ENCODE results near the gene FFAR3. TPM values are rescaled to one million over a fixed set of nuclear protein-coding genes. Genes with fewer than 3 reads are reported as not detected.

FFAR3 gene
- total and polyA plus RNA-seq, 2 of the 8 experiments (the other 6 are each of a cell fraction or from before 2014, with no cell fraction given) = not detected

GRCh38 chr19:35330475-35330874 is 27.8 kb upstream of the FFAR3 start:
- Histone ChIP-seq H3K4ac (replicated peaks; ENCODE audit: insufficient read length, low read depth, low read length) (no peak overlapping the region), H2BK20ac (ENCODE audit: low read length) (no peak overlapping the region), H3K79me1 (ENCODE audit: low read depth, low read length) (no peaks in the 10 kb centered on the region), H2AFZ (ENCODE audit: low read length) (no peak overlapping the region), H3K18ac (ENCODE audit: extremely low read depth, low read length) (no peak overlapping the region), H4K8ac (ENCODE audit: extremely low read depth, insufficient read depth, low read length) (no peak overlapping the region), H4K91ac (replicated peaks; ENCODE audit: insufficient read length, low read length) (no peak overlapping the region), H3K56ac (replicated peaks; ENCODE audit: insufficient read length, low read depth, low read length) (no peak overlapping the region), H3K23me2 (ENCODE audit: low read depth, low read length) (no peaks in the 10 kb centered on the region), H3K4me1 (replicated peaks in 1 of 4; ENCODE audit: control insufficient read depth in 3 of 4, insufficient read depth in 4 of 4, low read length in 3 of 4) (no peaks in the 10 kb centered on the region; a peak in 1 of 7 replicates), H3K27ac (ENCODE audit: low read depth, low read length) (no peak overlapping the region), H3K9ac (replicated peaks in 1 of 4; ENCODE audit: extremely low read depth in 1 of 4, low read depth in 3 of 4, low read length in 3 of 4) (no peak overlapping the region), H2BK120ac (replicated peaks; ENCODE audit: low read depth, low read length) (no peak overlapping the region), H4K5ac (ENCODE audit: insufficient read length, low read depth, low read length) (no peak overlapping the region), H3K4me2 (ENCODE audit: insufficient read depth in 1 of 2, low read depth in 2 of 2, low read length in 2 of 2) (no peak overlapping the region), H2BK12ac (ENCODE audit: low read depth, low read length) (no peak overlapping the region), H3K79me2 (ENCODE audit: control insufficient read depth in 1 of 2, insufficient read depth in 2 of 2, low read length in 2 of 2) (no peaks in the 10 kb centered on the region), H3K14ac (ENCODE audit: insufficient read length) (no peak overlapping the region), H3K9me3 (ENCODE audit: insufficient read depth in 2 of 2, low read depth in 1 of 2, low read length in 1 of 2) (no peaks in the 10 kb centered on the region), H2BK15ac (ENCODE audit: low read length) (no peak overlapping the region), H2BK5ac (ENCODE audit: low read depth, low read length) (no peak overlapping the region), H3K4me3 (ENCODE audit: extremely low read depth in 1 of 4, insufficient read depth in 2 of 4, low read depth in 3 of 4, low read length in 4 of 4) (no peak overlapping the region), H3K27me3 (replicated peaks in 1 of 4; ENCODE audit: control insufficient read depth in 3 of 4, extremely low read depth in 1 of 4, insufficient read depth in 3 of 4, low read length in 3 of 4) (no peaks in the 10 kb centered on the region), H3K36me3 (ENCODE audit: control insufficient read depth in 2 of 4, insufficient read depth in 4 of 4, low read length in 3 of 4) (no peaks in the 10 kb centered on the region), H4K20me1 (replicated peaks in 1 of 2; ENCODE audit: control insufficient read depth in 1 of 2, insufficient read depth in 2 of 2, low read length in 2 of 2) (no peaks in the 10 kb centered on the region), H3K23ac (ENCODE audit: insufficient read length) (no peak overlapping the region), H2AK5ac (ENCODE audit: low read depth, low read length) (no peak overlapping the region)
- CTCF ChIA-PET (ENCODE audit: partially characterized antibody) = interaction anchor here (0.7 to 1.0 kb wide), 3 partner anchors 9 to 194 kb away, joined by 3 to 5 read pairs (median 5); no protein-coding TSS in a partner anchor
- POLR2A ChIA-PET (ENCODE audit: partially characterized antibody) = interaction anchor here (0.6 kb wide), 2 partner anchors 10 to 1334 kb away, joined by 3 to 5 read pairs; no protein-coding TSS in a partner anchor
- DNase-seq (ENCODE audit: low read depth in 1 of 2, low spot score in 2 of 2) (no peak), FAIRE-seq (no peak)
- 80% methylated on average over 7 of the region's 7 CpGs; no CpG with 5 or more reads in 1 of the 2 experiments for WGBS, 2 experiments (ENCODE audit: extremely low coverage in 1 of 2, insufficient coverage in 1 of 2, insufficient read length in 1 of 2, insufficient replicate concordance in 2 of 2, low coverage in 1 of 2, low lambda C conversion rate in 2 of 2, missing lambda C conversion rate in 1 of 2)
- TF ChIP-seq RNF2 (IDR thresholded peaks at IDR 0.05; ENCODE audit: borderline replicate concordance, low read depth, low read length, missing control alignments, poor library complexity, severe bottlenecking) = no peak
- TF ChIP-seq SIX5 (IDR thresholded peaks at IDR 0.05; ENCODE audit: low read depth, low read length) = no peak
- no peak for TF ChIP-seq JUND (IDR thresholded peaks at IDR 0.05; ENCODE audit: low read length)
- no peak for TF ChIP-seq TCF12 (IDR thresholded peaks at IDR 0.05; ENCODE audit: low read depth, low read length)
- TF ChIP-seq HDAC2 (IDR thresholded peaks at IDR 0.05; ENCODE audit: borderline replicate concordance in 1 of 2, low read depth in 2 of 2, low read length in 2 of 2) = no peak
- no peak for TF ChIP-seq CBX5 (IDR thresholded peaks at IDR 0.05; ENCODE audit: low read depth, low read length)

Data from H1 (cell line).